ENCODE results near the gene WDR88. TPM values are rescaled to one million over a fixed set of nuclear protein-coding genes. Genes with fewer than 3 reads are reported as not detected.

Gene WDR88
- total RNA-seq, 1 donor from 2014 or later: not detected

DNA sequence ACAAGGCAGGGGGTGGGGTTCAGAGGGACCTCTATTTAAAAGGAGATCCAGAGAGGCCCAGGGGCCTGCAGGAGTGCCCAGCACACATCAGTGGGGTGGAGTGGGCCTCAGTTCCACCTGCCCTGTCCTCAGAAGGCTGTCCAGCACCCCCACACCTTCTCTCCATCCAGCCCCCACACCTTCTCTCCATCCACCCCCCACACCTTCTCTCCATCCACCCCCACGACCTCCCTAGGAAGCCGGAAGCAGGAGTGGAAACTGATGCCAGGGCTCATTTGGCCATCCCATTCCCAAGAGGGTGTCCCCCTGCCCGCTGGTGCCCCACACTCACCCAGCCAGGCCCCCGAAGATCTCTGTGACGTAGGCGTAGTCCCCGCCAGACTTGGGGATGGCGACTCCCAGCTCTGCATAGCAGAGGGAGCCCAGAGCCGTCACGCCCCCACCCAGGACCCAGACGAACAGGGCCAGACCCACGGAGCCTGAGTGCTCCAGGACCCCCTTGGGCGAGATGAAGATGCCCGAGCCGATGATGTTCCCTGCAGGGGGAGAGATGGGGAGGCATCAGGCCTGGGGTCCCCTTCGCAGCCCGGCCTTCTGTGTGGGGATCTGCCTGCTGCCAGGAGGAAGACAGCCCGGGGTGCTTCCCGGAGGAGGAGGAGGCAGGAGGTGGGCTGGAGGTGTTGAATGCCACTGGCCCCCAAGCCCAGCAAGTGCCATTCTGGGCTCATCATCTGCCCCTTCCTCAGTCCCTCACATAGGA, 83.7 kb downstream of the WDR88 start:
- Histone ChIP-seq H3K4me2 (ENCODE audit: low read length) (no peak overlapping the region), H3K27me3 (ENCODE audit: insufficient read depth, low read length) (peaks cover 6% of the 10 kb centered on the region), H3K36me3 (ENCODE audit: insufficient read depth, low read length) (no peaks in the 10 kb centered on the region), H3K4me3 (ENCODE audit: insufficient read depth, low read depth, low read length) (no peak overlapping the region), H3K27ac (ENCODE audit: low read depth, low read length) (no peak overlapping the region), H3K9ac (ENCODE audit: low read length) (no peak overlapping the region), H3K79me2 (ENCODE audit: insufficient read depth, low read length) (no peaks in the 10 kb centered on the region), H4K20me1 (ENCODE audit: insufficient read depth, low read length) (peaks cover 3% of the 10 kb centered on the region), H2AFZ (ENCODE audit: low read depth, low read length) (no peak overlapping the region), H3K4me1 (ENCODE audit: insufficient read depth, low read length) (peaks cover 5% of the 10 kb centered on the region), H3K9me3 (ENCODE audit: insufficient read depth, low read depth, low read length) (no peaks in the 10 kb centered on the region)
- Mint-ChIP-seq H3K36me3 (ENCODE audit: low read depth, unreplicated experiment) (peaks cover 2% of the 10 kb centered on the region), H3K27ac (ENCODE audit: unreplicated experiment) (no peak overlapping the region), H3K27me3 (ENCODE audit: low read depth, unreplicated experiment) (peaks cover 27% of the 10 kb centered on the region), H3K4me3 (ENCODE audit: unreplicated experiment) (no peak overlapping the region), H3K9me3 (ENCODE audit: unreplicated experiment) (peaks cover 2% of the 10 kb centered on the region), H3K4me1 (ENCODE audit: low read depth, unreplicated experiment) (no peaks in the 10 kb centered on the region)
- TF ChIP-seq, protein P1, sequence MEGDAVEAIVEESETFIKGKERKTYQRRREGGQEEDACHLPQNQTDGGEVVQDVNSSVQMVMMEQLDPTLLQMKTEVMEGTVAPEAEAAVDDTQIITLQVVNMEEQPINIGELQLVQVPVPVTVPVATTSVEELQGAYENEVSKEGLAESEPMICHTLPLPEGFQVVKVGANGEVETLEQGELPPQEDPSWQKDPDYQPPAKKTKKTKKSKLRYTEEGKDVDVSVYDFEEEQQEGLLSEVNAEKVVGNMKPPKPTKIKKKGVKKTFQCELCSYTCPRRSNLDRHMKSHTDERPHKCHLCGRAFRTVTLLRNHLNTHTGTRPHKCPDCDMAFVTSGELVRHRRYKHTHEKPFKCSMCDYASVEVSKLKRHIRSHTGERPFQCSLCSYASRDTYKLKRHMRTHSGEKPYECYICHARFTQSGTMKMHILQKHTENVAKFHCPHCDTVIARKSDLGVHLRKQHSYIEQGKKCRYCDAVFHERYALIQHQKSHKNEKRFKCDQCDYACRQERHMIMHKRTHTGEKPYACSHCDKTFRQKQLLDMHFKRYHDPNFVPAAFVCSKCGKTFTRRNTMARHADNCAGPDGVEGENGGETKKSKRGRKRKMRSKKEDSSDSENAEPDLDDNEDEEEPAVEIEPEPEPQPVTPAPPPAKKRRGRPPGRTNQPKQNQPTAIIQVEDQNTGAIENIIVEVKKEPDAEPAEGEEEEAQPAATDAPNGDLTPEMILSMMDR (IDR thresholded peaks at IDR 0.05; ENCODE audit: insufficient read depth, low read depth, low read length): no peak
- TF ChIP-seq EZH2 (IDR thresholded peaks at IDR 0.05; ENCODE audit: insufficient read depth, low read length): no peak
- no peak for FAIRE-seq
- no peak for DNase-seq (ENCODE audit: low read depth)

DNA sequence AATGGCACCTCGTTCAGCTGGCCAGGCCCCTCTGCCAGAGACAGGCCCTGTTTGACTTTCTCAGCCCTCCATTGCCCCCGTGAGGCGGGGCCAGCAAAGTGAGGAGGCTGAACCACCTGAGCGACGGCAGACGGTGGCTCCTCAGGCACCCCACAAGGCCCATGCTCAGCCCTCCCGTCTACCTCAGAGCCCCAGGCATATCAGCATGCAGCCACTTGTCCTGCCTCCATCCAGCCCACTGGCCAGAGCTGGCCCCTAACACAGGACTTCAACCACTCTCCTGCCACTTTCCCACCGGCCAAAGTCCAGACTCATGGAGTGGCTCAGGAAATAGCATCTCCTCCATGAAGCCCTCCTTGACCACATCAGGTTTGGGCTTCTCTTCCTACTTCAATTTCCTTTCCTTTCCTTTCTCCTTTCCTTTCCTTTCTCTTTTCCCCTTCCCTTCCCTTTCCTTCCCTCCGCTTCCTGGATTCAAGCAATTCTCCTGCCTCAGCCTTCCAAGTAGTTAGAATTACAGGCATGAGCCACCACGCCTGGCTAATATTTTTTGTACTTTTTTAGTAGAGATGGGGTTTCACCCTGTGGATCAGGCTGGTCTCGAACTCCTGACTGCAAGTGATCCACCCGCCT, 84.4 kb downstream of the WDR88 start:
- DNase-seq (ENCODE audit: low read depth) (no peak), FAIRE-seq (no peak)
- H2AFZ ChIP-seq (ENCODE audit: low read depth, low read length): no peak overlapping the region
- Mint-ChIP-seq H3K4me3 (ENCODE audit: unreplicated experiment) (no peak overlapping the region), H3K9me3 (ENCODE audit: unreplicated experiment) (peaks cover 5% of the 10 kb centered on the region), H3K27me3 (ENCODE audit: low read depth, unreplicated experiment) (peaks cover 34% of the 10 kb centered on the region), H3K36me3 (ENCODE audit: low read depth, unreplicated experiment) (no peaks in the 10 kb centered on the region), H3K4me1 (ENCODE audit: low read depth, unreplicated experiment) (peaks cover 3% of the 10 kb centered on the region), H3K27ac (ENCODE audit: unreplicated experiment) (no peak overlapping the region)
- H4K20me1 ChIP-seq (ENCODE audit: insufficient read depth, low read length): peaks cover 9% of the 10 kb centered on the region
- no peak overlapping the region for H3K4me2 ChIP-seq (ENCODE audit: low read length)
- peaks cover 5% of the 10 kb centered on the region for H3K4me1 ChIP-seq (ENCODE audit: insufficient read depth, low read length)
- H3K27ac ChIP-seq (ENCODE audit: low read depth, low read length): no peak overlapping the region
- no peaks in the 10 kb centered on the region for H3K9me3 ChIP-seq (ENCODE audit: insufficient read depth, low read depth, low read length)
- TF ChIP-seq, protein P1 (IDR thresholded peaks at IDR 0.05; ENCODE audit: insufficient read depth, low read depth, low read length): no peak
- TF ChIP-seq EZH2 (IDR thresholded peaks at IDR 0.05; ENCODE audit: insufficient read depth, low read length): no peak
- H3K27me3 ChIP-seq (ENCODE audit: insufficient read depth, low read length): peaks cover 12% of the 10 kb centered on the region
- no peaks in the 10 kb centered on the region for H3K36me3 ChIP-seq (ENCODE audit: insufficient read depth, low read length)
- no peak overlapping the region for H3K4me3 ChIP-seq (ENCODE audit: insufficient read depth, low read depth, low read length)
- no peaks in the 10 kb centered on the region for H3K79me2 ChIP-seq (ENCODE audit: insufficient read depth, low read length)
- H3K9ac ChIP-seq (ENCODE audit: low read length): no peak overlapping the region

DNA sequence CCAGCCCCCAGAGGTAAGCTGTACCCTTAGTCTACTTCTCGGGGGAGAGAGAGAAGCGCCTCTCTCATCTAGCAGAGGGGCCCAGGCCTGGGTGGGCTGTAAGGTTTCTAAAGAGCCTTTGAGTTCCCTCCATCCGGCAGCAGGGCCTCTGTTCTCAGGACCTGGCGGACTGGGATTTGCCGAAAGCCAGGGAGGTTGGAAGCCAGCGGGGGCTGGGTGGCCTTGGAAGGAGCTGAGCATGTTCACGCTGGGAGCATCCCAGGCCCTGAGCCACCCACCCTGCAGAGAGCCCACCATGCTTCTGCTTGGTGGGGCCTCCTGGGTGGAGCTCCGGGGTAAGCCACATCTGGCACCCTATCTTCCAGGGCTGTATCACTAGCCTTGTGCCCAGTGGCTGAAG, 86.0 kb downstream of the WDR88 start:
- H3K4me1 Mint-ChIP-seq (ENCODE audit: low read depth, unreplicated experiment): peaks cover 3% of the 10 kb centered on the region
- peaks cover 39% of the 10 kb centered on the region for H3K27me3 Mint-ChIP-seq (ENCODE audit: low read depth, unreplicated experiment)
- no peaks in the 10 kb centered on the region for H3K36me3 ChIP-seq (ENCODE audit: insufficient read depth, low read length)
- FAIRE-seq (no peak), DNase-seq (ENCODE audit: low read depth) (no peak)
- no peak overlapping the region for H2AFZ ChIP-seq (ENCODE audit: low read depth, low read length)
- peaks cover 5% of the 10 kb centered on the region for H3K9me3 Mint-ChIP-seq (ENCODE audit: unreplicated experiment)
- no peak overlapping the region for H3K4me2 ChIP-seq (ENCODE audit: low read length)
- no peak overlapping the region for H3K4me3 ChIP-seq (ENCODE audit: insufficient read depth, low read depth, low read length)
- peaks cover 12% of the 10 kb centered on the region for H3K27me3 ChIP-seq (ENCODE audit: insufficient read depth, low read length)
- H4K20me1 ChIP-seq (ENCODE audit: insufficient read depth, low read length): peaks cover 9% of the 10 kb centered on the region
- H3K27ac ChIP-seq (ENCODE audit: low read depth, low read length): no peak overlapping the region
- H3K27ac Mint-ChIP-seq (ENCODE audit: unreplicated experiment): no peak overlapping the region
- no peak overlapping the region for H3K9ac ChIP-seq (ENCODE audit: low read length)
- no peaks in the 10 kb centered on the region for H3K36me3 Mint-ChIP-seq (ENCODE audit: low read depth, unreplicated experiment)
- H3K4me1 ChIP-seq (ENCODE audit: insufficient read depth, low read length): peaks cover 5% of the 10 kb centered on the region
- TF ChIP-seq EZH2 (IDR thresholded peaks at IDR 0.05; ENCODE audit: insufficient read depth, low read length): no peak
- TF ChIP-seq, protein P1 (IDR thresholded peaks at IDR 0.05; ENCODE audit: insufficient read depth, low read depth, low read length): no peak
- no peak overlapping the region for H3K4me3 Mint-ChIP-seq (ENCODE audit: unreplicated experiment)
- H3K9me3 ChIP-seq (ENCODE audit: insufficient read depth, low read depth, low read length): no peaks in the 10 kb centered on the region
- H3K79me2 ChIP-seq (ENCODE audit: insufficient read depth, low read length): no peaks in the 10 kb centered on the region

Data from astrocyte (in vitro differentiated cells and primary cell).